ENCODE measurements around the gene TMEM145. TPM values are rescaled to one million over a fixed set of nuclear protein-coding genes. Genes with fewer than 3 reads are reported as not detected.

The TMEM145 gene
- total RNA-seq, 2 donors from 2014 or later, result 0.85 TPM; not detected in 1

GRCh38 chr19:42278452-42279154, 34.5 kb upstream of the TMEM145 start:
- TF ChIP-seq CTCF (IDR thresholded peaks at IDR 0.05), result no peak
- no peak for TF ChIP-seq POLR2A (IDR thresholded peaks at IDR 0.05)
- TF ChIP-seq POLR2AphosphoS5 (IDR thresholded peaks at IDR 0.05), result no peak
- Histone ChIP-seq H3K36me3 (peaks cover 3 to 9% of the 10 kb centered on the region in 2 donors), H3K27me3 (replicated peaks; ENCODE audit: insufficient read depth) (no peaks in the 10 kb centered on the region), H3K4me1 (replicated peaks) (peaks cover 35% of the 10 kb centered on the region), H3K27ac (peak overlapping the region; percentile 91 to 98), H3K4me3 (no peak overlapping the region), H3K9me3 (no peaks in the 10 kb centered on the region)
- intact Hi-C loops (cut with DNase I), result loop anchor here (2.0 kb wide), 1 partner anchor 32 kb away; no protein-coding TSS in a partner anchor
- 43% methylated on average over 5 of the region's 5 CpGs for WGBS
- DNase-seq (ENCODE audit: low spot score), result peak; percentile 46

- Histone ChIP-seq H3K27me3 (replicated peaks; ENCODE audit: insufficient read depth) (no peaks in the 10 kb centered on the region), H3K27ac (peak overlapping the region; percentile 91 to 98), H3K4me3 (peak overlapping the region; percentile 51 to 84), H3K4me1 (replicated peaks) (peaks cover 32% of the 10 kb centered on the region), H3K36me3 (peaks cover 0 to 2% of the 10 kb centered on the region in 2 donors), H3K9me3 (no peaks in the 10 kb centered on the region)
- no peak for DNase-seq (ENCODE audit: low spot score)
- 13% methylated on average over 6 of the region's 6 CpGs for WGBS
- TF ChIP-seq CTCF (IDR thresholded peaks at IDR 0.05), result no peak
- no peak for TF ChIP-seq POLR2A (IDR thresholded peaks at IDR 0.05)
- no peak for TF ChIP-seq POLR2AphosphoS5 (IDR thresholded peaks at IDR 0.05)
- intact Hi-C loops (cut with DNase I), result loop anchor here (2.0 kb wide), 1 partner anchor 33 kb away; no protein-coding TSS in a partner anchor
Measured at GRCh38 chr19:42279155-42279901, 33.8 kb upstream of the TMEM145 start.

GRCh38 chr19:42279902-42280814, 33.0 kb upstream of the TMEM145 start:
- WGBS, result under 1% methylated on average over 47 of the region's 89 CpGs
- TF ChIP-seq CTCF (IDR thresholded peaks at IDR 0.05), result peak; percentile 78 to 97 (median 92)
- TF ChIP-seq POLR2AphosphoS5 (IDR thresholded peaks at IDR 0.05), result peak; percentile 76
- peak; percentile 75 for TF ChIP-seq POLR2A (IDR thresholded peaks at IDR 0.05)
- intact Hi-C loops (cut with DNase I), result loop anchor here (2.0 kb wide), 1 partner anchor 33 kb away; no protein-coding TSS in a partner anchor

GRCh38 chr19:42280815-42281145, 32.3 kb upstream of the TMEM145 start:
- WGBS, result 2% methylated on average over 18 of the region's 20 CpGs
- Histone ChIP-seq H3K36me3 (no peaks in the 10 kb centered on the region), H3K27me3 (replicated peaks; ENCODE audit: insufficient read depth) (no peaks in the 10 kb centered on the region), H3K4me3 (peak overlapping the region; percentile 51 to 84), H3K9me3 (no peaks in the 10 kb centered on the region), H3K27ac (peak overlapping the region; percentile 91 to 98), H3K4me1 (replicated peaks) (peaks cover 40% of the 10 kb centered on the region)
- intact Hi-C loops (cut with DNase I), result no loop called here
- TF ChIP-seq POLR2A (IDR thresholded peaks at IDR 0.05) (no peak), CTCF (IDR thresholded peaks at IDR 0.05) (no peak), POLR2AphosphoS5 (IDR thresholded peaks at IDR 0.05) (no peak)
- no peak for DNase-seq (ENCODE audit: low spot score)

More at GRCh38 chr19:42279902-42280814, 33.0 kb upstream of the TMEM145 start:
- H3K9me3 ChIP-seq, result no peaks in the 10 kb centered on the region
- peak overlapping the region; percentile 91 to 98 for H3K27ac ChIP-seq
- no peaks in the 10 kb centered on the region for H3K27me3 ChIP-seq (replicated peaks; ENCODE audit: insufficient read depth)
- H3K36me3 ChIP-seq, result no peaks in the 10 kb centered on the region
- peak; percentile 92 for DNase-seq (ENCODE audit: low spot score)
- peak overlapping the region; percentile 51 to 84 for H3K4me3 ChIP-seq
- peaks cover 33% of the 10 kb centered on the region for H3K4me1 ChIP-seq (replicated peaks)

Data from prostate gland (tissue), 2 donors.